Keratinocyte (primary cell): ENCODE data around the gene DHX34. TPM values are rescaled to one million over a fixed set of nuclear protein-coding genes. Genes with fewer than 3 reads are reported as not detected.

ENCODE experiments used
- DNase-seq: peaks from one replicate; pipeline ENCODE4 v3.0.0-alpha.2; 2011; ENCODE audit warnings: low read depth, missing footprints, low spot score
- FAIRE-seq: peaks from 2 replicates; lab custom pipeline; 2011; peaks lifted over from hg19 to GRCh38; lab: Jason Lieb, UNC
- H2AFZ ChIP-seq: 2 replicates; pipeline ENCODE4 v1.6.0; 2012; ENCODE audit warnings: low read length, control low read depth, inconsistent platforms; ENCODE audit not compliant: control insufficient read depth
- H3K27ac ChIP-seq: 2 replicates; pipeline ENCODE4 v1.5.1; 2011; ENCODE audit warnings: low read length; ENCODE audit not compliant: control insufficient read depth, insufficient read depth
- H3K27me3 ChIP-seq: 3 replicates; pipeline ENCODE4 v1.6.0; 2011; ENCODE audit warnings: low read length; ENCODE audit not compliant: control insufficient read depth, insufficient read depth; ENCODE audit errors: extremely low read depth
- H3K36me3 ChIP-seq, 2 experiments: 2 replicates in 1 of 2; 3 replicates in 1 of 2; pipeline ENCODE4 v1.5.1; 2011; ENCODE audit warnings: low read length in 2 of 2, mild to moderate bottlenecking in 1 of 2; ENCODE audit not compliant: control insufficient read depth in 2 of 2, insufficient read depth in 2 of 2; ENCODE audit errors: extremely low read depth in 1 of 2
- H3K4me1 ChIP-seq: 3 replicates; pipeline ENCODE4 v1.5.1; 2011; ENCODE audit warnings: low read length; ENCODE audit not compliant: control insufficient read depth, insufficient read depth; ENCODE audit errors: extremely low read depth
- H3K4me2 ChIP-seq: 3 replicates; pipeline ENCODE4 v1.6.0; 2011; ENCODE audit warnings: low read depth, low read length; ENCODE audit not compliant: control insufficient read depth, insufficient read depth; ENCODE audit errors: extremely low read depth
- H3K4me3 ChIP-seq, 3 experiments: fragments of 200-600 bp in 1 of 3; sonication (generic) in 1 of 3; 2 replicates in 2 of 3; 3 replicates in 1 of 3; pipeline ENCODE4 v1.5.1; 2011 to 2016; ENCODE audit warnings: low read length in 3 of 3, mild to moderate bottlenecking in 3 of 3, control low read depth in 2 of 3, inconsistent platforms in 1 of 3, low read depth in 1 of 3, mixed read lengths in 1 of 3, mixed run types in 1 of 3, moderate library complexity in 1 of 3; ENCODE audit not compliant: control insufficient read depth in 2 of 3, insufficient read depth in 2 of 3; ENCODE audit errors: extremely low read depth in 1 of 3
- H3K79me2 ChIP-seq: 2 replicates; pipeline ENCODE4 v1.6.0; 2012; ENCODE audit warnings: low read length; ENCODE audit not compliant: control insufficient read depth, insufficient read depth
- H3K9ac ChIP-seq: 3 replicates; pipeline ENCODE4 v1.6.0; 2011; ENCODE audit warnings: low read length; ENCODE audit not compliant: control insufficient read depth, insufficient read depth; ENCODE audit errors: extremely low read depth
- H3K9me1 ChIP-seq: 3 replicates; pipeline ENCODE4 v1.6.0; 2011; ENCODE audit warnings: low read length; ENCODE audit not compliant: control insufficient read depth, insufficient read depth; ENCODE audit errors: extremely low read depth
- H3K9me3 ChIP-seq: 2 replicates; pipeline ENCODE4 v1.5.1; 2012; ENCODE audit warnings: low read depth, low read length; ENCODE audit not compliant: control insufficient read depth
- H4K20me1 ChIP-seq: 3 replicates; pipeline ENCODE4 v1.6.0; 2011; ENCODE audit warnings: low read length; ENCODE audit not compliant: control insufficient read depth, insufficient read depth; ENCODE audit errors: extremely low read depth
- EZH2 ChIP-seq: IDR thresholded peaks from one replicate; pipeline ENCODE4 v1.6.1; 2012; ENCODE audit warnings: inconsistent platforms, mild to moderate bottlenecking, low read length, moderate library complexity
- dilution Hi-C: fragments of 300-500 bp; cut with MboI; formaldehyde crosslinking; loops from one replicate; pipeline ENCODE4 v1.7.0; 2020; ENCODE audit warnings: low sequenced_read_pairs; ENCODE audit not compliant: extremely low pct_ligation_motif_present
- polyA plus RNA-seq, 5 experiments: library from polyadenylated mRNA; depleted of rRNA in 3 of 5; stranded (reverse) in 3 of 5; stranded (forward) in 1 of 5; unstranded in 1 of 5; fragments of >200 nt; gene quantifications; 1 replicate in 1 of 5; 2 replicates in 3 of 5; 3 replicates in 1 of 5; pipeline versions ENCODE4 v1.2.1 to v1.2.3, GENCODE V29; 2011 to 2012; ENCODE audit warnings: missing spikeins in 2 of 5, low read depth in 1 of 5, low replicate concordance in 1 of 5
- TF ChIP-seq, protein P1 (sequence below), 3 experiments: IDR thresholded peaks in 1 of 3; conservative IDR thresholded peaks in 1 of 3; optimal IDR thresholded peaks in 1 of 3; 2 replicates in 2 of 3; 3 replicates in 1 of 3; pipeline versions ENCODE3 to v1.5.1; 2011; ENCODE audit warnings: low read length in 3 of 3, mild to moderate bottlenecking in 3 of 3, moderate library complexity in 2 of 3, control low read depth in 1 of 3, inconsistent platforms in 1 of 3; ENCODE audit not compliant: insufficient read depth in 2 of 3; ENCODE audit errors: extremely low read depth in 1 of 3

DHX34 gene
- polyA plus RNA-seq, 1 donor (not counting 4 experiments of a cell fraction or from before 2014, with no cell fraction given): 6.4 TPM

DNA sequence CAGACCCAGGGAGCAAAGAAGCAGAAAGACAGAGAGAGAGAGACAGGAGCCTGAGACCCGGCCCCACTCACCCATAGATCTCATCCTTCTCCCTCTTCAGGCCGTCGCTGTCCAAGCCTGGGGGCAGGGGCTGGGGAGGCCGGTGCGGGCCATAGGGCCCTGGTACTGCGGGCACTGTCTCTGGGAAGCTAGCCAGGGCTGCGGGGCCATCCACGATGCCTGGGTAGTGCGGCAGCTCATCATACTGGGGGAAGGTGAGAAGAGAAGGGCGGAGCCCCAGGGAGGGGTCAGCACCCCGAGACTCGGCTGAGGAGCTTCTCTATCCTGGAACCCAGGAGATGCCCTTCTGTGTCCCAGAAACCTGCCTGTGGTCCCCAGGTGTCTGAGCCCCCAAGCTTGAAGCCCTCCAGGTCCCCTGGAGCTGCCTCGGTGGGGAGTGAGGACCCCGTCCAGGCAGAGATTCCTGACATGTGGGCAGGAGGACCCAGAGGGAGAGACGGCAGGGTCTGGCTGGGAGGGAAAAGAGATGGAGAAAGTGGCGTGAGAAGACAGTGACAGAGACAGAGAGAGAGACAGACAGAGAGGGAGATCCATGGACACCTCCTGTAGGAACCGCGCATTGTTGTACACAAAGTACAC, 68.1 kb downstream of the DHX34 start:
- peak; percentile 56 for FAIRE-seq
- H3K4me2 ChIP-seq: peak overlapping the region; percentile 27
- H3K27me3 ChIP-seq: peaks cover 69% of the 10 kb centered on the region

DNA sequence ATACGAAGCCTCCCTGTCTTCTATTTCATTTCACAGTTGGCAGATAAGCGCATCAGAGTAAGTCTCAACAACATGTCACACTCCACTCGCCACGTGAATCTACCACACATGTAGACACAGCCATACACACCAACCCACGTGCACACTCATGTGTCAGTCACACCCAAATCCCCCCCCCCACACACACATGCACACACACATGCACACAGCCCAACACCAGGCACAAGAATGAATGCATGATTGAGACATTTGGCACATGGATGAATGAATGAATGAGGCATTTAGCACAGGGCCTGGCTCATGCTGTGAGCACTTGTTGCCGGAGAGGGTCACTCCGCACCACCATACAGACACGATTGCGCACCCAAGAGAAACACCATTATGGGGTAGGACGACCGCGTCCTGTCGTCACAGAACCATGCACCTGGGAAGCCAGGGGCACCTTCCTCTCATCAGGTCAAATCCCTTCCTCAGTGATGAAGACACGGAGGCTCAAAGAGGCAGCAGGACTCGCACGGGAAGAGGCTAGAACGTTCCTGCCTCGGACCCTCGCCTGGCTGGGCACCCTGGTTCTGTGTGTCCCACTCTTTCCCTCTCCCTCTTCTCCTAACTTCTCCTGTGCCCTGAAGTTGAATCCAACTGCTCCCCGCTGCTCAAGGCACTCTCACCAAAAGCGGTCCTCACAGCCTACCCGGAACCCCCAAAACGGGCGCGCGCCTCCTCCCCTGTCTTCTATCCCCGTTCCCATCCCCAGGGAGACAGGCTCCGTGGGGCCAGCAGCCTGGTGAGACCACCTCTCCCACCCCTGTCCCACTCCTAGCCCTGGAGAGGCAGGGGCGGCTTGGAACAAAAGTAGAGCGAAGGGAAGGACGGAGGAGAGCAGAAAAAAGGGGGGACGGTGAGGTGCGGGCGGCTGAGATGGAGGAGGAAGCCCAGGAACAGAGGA, 68.9 kb downstream of the DHX34 start:
- Histone ChIP-seq H2AFZ (no peak overlapping the region), H3K4me2 (peak overlapping the region; percentile 27), H3K4me3 (peak overlapping the region; percentile 35 to 50 (median 37)), H3K9ac (no peak overlapping the region), H3K27me3 (peaks cover 77% of the 10 kb centered on the region), H3K79me2 (no peaks in the 10 kb centered on the region), H4K20me1 (peaks cover 4% of the 10 kb centered on the region), H3K4me1 (peaks cover 4% of the 10 kb centered on the region), H3K9me3 (no peaks in the 10 kb centered on the region), H3K36me3 (no peaks in the 10 kb centered on the region), H3K9me1 (no peaks in the 10 kb centered on the region), H3K27ac (no peak overlapping the region)
- TF ChIP-seq, protein P1, sequence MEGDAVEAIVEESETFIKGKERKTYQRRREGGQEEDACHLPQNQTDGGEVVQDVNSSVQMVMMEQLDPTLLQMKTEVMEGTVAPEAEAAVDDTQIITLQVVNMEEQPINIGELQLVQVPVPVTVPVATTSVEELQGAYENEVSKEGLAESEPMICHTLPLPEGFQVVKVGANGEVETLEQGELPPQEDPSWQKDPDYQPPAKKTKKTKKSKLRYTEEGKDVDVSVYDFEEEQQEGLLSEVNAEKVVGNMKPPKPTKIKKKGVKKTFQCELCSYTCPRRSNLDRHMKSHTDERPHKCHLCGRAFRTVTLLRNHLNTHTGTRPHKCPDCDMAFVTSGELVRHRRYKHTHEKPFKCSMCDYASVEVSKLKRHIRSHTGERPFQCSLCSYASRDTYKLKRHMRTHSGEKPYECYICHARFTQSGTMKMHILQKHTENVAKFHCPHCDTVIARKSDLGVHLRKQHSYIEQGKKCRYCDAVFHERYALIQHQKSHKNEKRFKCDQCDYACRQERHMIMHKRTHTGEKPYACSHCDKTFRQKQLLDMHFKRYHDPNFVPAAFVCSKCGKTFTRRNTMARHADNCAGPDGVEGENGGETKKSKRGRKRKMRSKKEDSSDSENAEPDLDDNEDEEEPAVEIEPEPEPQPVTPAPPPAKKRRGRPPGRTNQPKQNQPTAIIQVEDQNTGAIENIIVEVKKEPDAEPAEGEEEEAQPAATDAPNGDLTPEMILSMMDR (optimal IDR thresholded peaks at IDR 0.05 in 1 of 3, IDR thresholded peaks at IDR 0.05 in 1 of 3, conservative IDR thresholded peaks at IDR 0.05 in 1 of 3; ENCODE audit: extremely low read depth in 1 of 3, insufficient read depth in 2 of 3, low read length in 3 of 3): no peak
- peak; percentile 81 for TF ChIP-seq EZH2
- no peak for FAIRE-seq
- dilution Hi-C loops: no loop called here
- no peak for DNase-seq

More for the DNA sequence above, 68.1 kb downstream of the DHX34 start:
- H2AFZ ChIP-seq: no peak overlapping the region
- dilution Hi-C loops: no loop called here
- no peak overlapping the region for H3K27ac ChIP-seq
- H3K4me3 ChIP-seq: no peak overlapping the region
- no peaks in the 10 kb centered on the region for H3K9me1 ChIP-seq
- no peaks in the 10 kb centered on the region for H3K79me2 ChIP-seq
- no peaks in the 10 kb centered on the region for H3K9me3 ChIP-seq
- peaks cover 4% of the 10 kb centered on the region for H3K4me1 ChIP-seq
- no peaks in the 10 kb centered on the region for H3K36me3 ChIP-seq
- no peak overlapping the region for H3K9ac ChIP-seq
- no peak for DNase-seq
- peak; percentile 26 for TF ChIP-seq EZH2
- TF ChIP-seq, protein P1 (optimal IDR thresholded peaks at IDR 0.05 in 1 of 3, IDR thresholded peaks at IDR 0.05 in 1 of 3, conservative IDR thresholded peaks at IDR 0.05 in 1 of 3; ENCODE audit: extremely low read depth in 1 of 3, insufficient read depth in 2 of 3, low read length in 3 of 3): no peak
- H4K20me1 ChIP-seq: peaks cover 4% of the 10 kb centered on the region
